Renal cortical epithelial cell (primary cell): Measurements from ENCODE around the gene PALLD. TPM values are rescaled to one million over a fixed set of nuclear protein-coding genes. Genes with fewer than 3 reads are reported as not detected.
A peak's percentile ranks its signal among the peaks of the same experiment; 100 is the strongest.

ENCODE experiments used
- DNase-seq: peaks from one replicate; pipeline ENCODE4 v3.0.0-alpha.2; 2011; ENCODE audit warnings: low read depth
- total RNA-seq: library from RNA; depleted of rRNA; stranded (reverse); fragments of >200 nt; gene quantifications from 2 replicates; pipeline ENCODE4 v1.2.3, GENCODE V29; 2014

The PALLD gene
- total RNA-seq, 1 donor from 2014 or later = 278 TPM

DNA sequence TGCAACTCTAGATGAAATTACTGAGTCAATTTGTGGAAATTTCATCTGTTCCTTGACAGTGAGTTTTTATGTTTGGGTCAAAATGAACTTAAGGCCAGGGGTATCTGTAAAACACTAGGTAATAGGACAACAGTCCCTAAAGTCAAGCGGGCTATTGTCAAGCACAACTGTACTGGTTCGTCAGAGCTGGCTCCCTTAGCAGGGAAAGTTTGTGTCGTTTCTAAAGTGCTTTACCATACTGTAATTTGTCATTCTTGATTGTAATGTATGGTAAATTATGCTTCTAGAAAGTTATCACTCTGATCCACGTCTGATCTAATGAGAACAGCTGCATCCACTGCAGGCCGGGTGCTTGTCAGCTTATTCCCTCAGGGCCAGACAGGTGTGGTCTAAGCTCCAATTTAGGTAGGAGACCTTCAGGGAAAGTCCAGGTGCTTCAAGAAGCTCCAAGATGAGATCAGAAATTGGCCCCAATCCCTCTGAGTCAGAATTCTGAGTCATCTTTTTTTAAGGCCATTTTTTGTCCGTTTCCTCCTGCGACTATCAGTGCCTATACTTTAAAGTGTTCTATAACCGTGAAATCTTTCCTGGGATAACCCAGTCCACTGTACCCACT, 92.2 kb downstream of the PALLD start:
- DNase-seq = peak; percentile 89

DNA sequence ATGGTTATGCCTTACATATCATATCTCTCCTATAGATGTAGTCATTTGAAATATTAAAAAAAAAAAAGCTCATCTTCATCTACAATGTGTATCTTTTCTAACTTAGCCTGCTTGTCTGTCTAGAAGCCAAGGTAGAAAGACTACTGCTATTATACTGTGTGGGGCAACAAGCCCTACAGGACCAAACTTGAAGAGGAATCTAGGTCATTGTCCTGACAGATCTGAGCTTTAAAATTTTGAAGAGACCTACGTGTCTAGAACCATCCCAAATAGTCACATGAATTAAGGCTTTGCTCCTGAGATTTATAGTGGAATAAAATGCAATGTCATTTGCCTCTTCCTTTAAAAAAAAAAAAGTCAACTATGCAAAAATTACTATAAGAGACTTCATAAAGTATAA, 95.8 kb downstream of the PALLD start:
- no peak for DNase-seq

GRCh38 chr4:168593399-168593798, 96.5 kb downstream of the PALLD start:
- no peak for DNase-seq

DNA sequence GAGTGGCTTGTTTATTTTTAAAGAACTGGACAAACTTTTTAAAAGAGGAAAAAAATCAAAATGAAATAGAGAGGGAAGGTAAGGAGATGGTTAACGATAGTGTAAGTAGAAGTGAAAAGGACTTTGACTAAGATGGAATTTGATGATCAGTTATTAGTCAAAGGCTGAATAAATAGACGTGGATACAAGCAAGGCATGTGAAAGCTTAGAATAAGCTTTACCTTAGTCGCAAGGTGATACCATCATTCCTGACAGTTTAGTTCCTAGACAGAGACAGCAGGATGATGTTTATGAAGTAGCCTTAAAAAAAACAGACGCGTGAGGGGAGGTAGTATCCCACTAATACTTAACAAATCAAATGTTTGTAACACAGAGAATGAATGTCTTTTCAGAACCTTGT, 97.3 kb downstream of the PALLD start:
- DNase-seq = no peak

DNA sequence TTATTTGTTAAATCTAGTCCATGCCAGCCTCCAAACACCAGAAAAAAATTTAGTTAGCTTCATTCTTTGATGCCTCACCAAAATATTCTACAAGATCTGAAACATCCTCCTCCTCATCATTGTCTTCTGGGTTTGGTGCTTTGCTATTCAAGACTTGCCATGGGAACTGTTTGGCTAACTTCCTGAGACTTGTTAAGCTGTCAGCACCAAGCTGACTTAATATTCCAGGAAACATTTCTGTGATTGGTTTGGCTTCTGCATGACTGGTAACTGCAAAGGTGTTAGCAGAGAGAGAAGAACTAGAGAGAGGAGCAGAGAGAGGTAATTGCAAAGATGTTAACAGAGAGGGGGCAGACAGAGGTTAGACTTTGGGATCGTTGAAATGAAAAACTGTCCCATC, 101.3 kb downstream of the PALLD start:
- peak; percentile 54 for DNase-seq

GRCh38 chr4:168600796-168601583, 104.1 kb downstream of the PALLD start:
- no peak for DNase-seq

DNA sequence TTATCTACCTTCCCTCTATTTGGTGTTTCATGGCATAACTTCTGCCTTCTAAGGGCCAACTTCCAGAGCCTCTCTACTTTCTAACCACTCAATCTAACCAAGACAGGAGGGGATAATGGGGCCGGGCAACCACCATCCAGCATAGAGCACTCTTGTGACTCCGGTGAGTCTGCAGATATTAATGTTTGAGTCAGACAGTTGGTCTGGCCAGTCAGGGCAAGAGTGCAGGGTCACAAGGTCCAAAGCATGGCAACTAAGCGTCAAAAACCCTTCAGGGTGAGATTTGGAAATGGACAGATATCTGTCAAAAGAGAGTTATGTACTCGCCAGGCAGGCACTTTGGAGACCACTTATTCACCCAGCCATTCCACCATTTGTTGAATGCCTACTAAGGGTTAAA, 105.0 kb downstream of the PALLD start:
- DNase-seq = no peak

DNA sequence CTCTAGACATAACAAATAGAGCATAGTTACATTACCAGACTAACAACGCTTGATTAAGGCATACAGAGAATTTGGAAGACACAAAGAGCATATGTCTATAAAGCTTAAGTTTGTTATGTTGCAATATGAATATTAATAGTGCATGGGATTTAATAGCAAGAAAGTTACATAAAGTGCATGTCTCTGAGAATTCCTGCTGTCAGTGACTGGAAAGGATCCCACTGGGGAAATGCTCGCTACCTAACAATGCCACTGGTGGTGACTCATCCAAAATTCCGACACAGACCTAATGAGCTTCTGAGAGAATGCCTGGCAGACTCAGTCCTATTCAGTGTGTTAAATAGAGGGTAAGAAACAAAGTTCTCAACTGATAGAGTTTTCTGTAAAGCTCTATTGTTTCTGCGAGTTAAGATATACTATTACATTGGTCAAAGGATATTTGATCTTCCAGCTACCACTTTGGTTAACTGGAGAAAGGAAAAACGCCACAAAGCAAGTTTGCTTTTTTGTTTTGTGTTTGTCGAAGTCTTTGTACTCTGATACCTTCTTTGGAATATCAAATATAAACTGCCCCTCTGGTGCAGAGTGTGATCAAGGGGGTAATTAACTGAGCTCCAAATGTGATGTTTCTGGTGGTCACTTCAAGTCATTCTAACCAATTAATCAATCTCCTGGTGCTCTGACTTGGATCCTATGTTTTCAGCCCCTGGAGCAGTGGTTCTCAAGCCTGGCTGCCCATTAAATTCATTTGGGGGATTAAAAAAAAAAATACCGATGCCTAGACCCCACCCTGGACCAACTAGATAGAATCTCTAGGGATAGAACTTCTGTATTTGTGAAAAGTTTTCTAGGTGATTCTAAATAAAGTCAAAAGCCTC, 107.9 kb downstream of the PALLD start:
- DNase-seq = peak; percentile 95

GRCh38 chr4:168605411-168605810, 108.6 kb downstream of the PALLD start:
- peak; percentile 81 for DNase-seq

GRCh38 chr4:168607215-168607614, 110.4 kb downstream of the PALLD start:
- peak; percentile 15 for DNase-seq

DNA sequence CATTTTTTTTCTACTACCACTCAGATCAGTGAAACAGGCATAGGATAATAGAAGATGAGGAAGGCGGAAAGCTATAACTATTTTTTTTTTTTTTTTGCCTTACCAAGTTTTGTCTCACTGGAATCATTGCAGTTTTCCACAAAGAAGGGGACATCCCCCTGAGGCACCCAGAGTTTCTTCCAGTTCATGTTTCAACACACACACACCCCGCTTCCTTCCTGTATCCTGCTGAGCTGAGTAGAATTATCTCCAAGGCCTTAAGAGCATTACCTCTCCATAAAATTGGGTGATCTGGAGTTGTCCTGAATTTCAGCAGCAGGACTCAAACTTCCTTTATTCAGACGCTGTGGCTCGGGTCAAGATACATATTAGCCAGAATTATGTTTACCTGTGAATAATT, 111.9 kb downstream of the PALLD start:
- no peak for DNase-seq

DNA sequence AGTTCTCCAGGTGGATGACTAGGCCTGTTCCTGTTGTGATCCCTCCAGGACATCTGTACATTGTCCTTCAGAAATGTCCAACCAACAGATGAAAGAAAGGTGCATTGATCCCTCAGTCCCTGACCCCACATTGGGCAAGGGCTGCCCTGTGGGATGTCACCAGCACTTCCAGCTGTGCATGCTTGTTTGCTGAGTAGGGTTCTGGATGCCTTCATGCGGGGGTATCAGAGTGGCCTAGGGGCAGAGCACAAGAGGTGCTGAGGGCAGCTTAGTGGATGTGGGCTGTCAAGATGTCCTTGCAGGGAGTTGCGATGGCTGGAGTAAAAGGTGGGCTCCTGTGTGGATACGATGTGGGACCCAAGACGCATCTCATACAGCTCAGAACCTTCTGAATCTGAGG, 112.5 kb downstream of the PALLD start:
- DNase-seq = no peak

DNA sequence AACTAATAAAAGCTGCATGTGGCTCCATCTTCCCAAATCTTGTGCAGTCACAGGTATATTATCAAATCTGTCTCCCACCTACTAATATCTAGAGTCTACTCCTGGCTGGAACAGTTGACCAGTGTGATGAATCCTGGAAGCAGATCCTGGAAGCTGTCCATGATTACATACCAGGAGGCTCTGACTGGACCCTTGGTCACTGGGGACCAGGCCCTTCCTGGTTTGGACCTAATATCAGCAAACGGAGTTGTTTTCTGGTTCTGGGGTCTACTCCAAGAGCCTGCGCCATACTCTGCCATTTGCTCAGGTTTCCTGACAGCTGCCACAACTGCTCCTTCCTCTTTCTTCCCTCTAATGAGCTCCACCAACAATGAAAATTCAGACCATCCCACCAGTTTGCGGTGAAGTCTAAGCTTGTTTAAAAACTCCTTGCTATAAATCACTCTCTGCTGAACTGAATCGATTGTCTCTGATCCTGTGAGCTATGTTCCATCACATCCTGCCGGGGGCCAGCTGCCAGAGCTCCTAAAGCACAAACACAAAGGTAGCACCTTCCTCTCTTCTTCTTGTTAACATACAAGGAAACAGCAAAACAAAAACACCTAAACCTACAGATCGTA, 114.2 kb downstream of the PALLD start:
- DNase-seq = no peak

DNA sequence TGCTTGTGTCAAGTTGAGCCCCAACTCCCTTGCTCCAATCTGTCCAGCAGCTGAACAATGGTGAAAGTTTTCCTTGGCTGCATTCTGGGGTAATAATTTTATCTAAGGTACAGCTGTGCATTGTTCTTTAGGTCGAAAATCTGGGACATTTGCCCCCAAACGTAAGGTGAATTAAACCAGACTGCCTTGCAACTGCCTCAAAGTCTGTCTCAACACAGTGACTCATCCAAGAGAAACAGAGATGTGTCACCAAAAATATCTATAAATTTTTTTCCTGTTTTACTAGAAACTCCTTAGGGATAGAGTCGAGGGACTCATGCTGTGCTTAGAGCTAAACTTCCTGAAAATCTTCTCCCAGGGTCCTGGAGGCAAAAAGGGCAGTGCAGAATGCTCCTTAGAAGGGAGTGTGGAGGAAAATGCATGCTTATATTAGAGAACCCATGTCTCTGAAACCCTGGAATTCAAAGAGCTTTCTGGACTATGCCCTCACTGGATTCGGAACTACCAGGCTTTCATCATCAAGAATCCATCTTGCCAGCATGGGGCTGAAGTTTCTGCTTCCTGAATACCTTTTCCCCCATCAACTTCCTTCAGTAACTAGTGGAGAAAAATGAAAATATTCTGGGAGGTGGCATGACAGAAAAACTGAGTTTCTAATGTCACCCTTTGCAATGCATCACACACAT, 115.7 kb downstream of the PALLD start:
- DNase-seq = peak; percentile 55

- no peak for DNase-seq
Observed at GRCh38 chr4:168613869-168614268, 117.0 kb downstream of the PALLD start.

- no peak for DNase-seq
Observed at GRCh38 chr4:168614281-168615057, 117.6 kb downstream of the PALLD start.

DNA sequence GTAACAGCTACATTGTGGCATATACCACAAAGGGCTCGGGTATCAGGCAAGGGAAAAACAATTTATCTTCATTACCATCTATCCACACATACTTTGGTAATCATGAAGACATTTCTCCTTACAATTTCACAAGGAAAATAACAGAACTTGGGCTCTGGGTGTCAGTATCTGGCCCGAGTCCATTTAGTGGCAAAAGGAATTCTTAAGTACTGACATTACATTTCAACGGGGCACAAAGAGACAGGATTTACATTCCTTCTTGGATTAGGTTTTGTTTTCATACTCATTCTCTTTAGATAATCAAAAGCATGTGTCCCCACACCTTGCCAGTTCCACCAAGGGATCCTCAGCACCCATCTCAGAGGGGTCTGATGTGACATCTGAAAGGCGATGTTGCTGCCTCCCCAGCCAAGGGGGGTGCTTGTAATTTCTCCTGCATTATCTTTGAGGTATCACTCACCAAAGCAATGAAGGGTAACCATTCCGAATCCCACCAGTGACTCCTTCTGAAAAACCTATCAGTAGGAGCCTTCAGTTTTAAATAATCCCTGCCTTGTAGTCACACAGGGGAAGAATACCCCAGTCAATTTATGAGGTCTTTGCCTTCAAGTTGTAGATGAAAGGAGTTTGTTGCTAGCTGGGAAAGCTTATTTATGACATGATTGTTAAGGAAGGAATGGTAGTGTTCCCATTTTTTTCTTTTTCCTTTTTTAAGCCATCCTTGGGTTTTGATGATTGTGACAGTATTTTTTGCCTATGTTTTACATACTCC, 118.6 kb downstream of the PALLD start:
- peak; percentile 40 for DNase-seq

- no peak for DNase-seq
Observed at GRCh38 chr4:168618577-168619265, 121.9 kb downstream of the PALLD start.

DNA sequence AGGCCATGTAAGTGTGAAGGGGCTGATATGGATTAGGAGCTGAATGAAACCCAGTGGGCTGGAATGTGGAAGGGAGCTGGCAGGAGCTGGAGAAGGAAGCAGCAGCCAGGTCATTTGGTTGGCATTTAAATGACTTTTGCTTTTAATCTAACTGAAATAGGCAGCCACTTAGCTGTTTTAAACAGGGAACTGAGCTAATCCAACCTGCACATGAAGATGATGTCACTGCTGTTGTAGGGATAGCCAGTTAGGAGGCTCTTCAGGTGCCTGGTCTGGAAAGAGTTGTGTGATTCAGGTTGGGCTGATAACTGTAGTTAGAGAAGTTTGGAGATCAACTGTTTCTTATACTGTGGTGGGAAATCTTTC, 122.4 kb downstream of the PALLD start:
- DNase-seq = peak; percentile 65
